ENCODE data around the gene SLC14A1. TPM values are rescaled to one million over a fixed set of nuclear protein-coding genes. Genes with fewer than 3 reads are reported as not detected.

The SLC14A1 gene
- polyA plus RNA-seq, 1 donor from 2014 or later = not detected

- no peaks in the 10 kb centered on the region for H3K9me2 ChIP-seq (ENCODE audit: insufficient read depth, low read length)
- no peaks in the 10 kb centered on the region for H4K20me1 ChIP-seq (ENCODE audit: insufficient read depth)
- no peak overlapping the region for H2AFZ ChIP-seq (ENCODE audit: low read depth, low read length)
- H3K9ac ChIP-seq (ENCODE audit: low read length) = no peak overlapping the region
- no peak overlapping the region for H3K4me2 ChIP-seq (ENCODE audit: low read length)
- no peaks in the 10 kb centered on the region for H3K79me2 ChIP-seq (replicated peaks; ENCODE audit: insufficient read depth, low read length)
- TF ChIP-seq CTCF (IDR thresholded peaks at IDR 0.05; ENCODE audit: poor library complexity, severe bottlenecking) (no peak), SMC3 (conservative IDR thresholded peaks at IDR 0.05; ENCODE audit: poor library complexity) (no peak), TAF1 (IDR thresholded peaks at IDR 0.05; ENCODE audit: low read depth) (no peak), POLR2AphosphoS5 (IDR thresholded peaks at IDR 0.05) (no peak), MXI1 (conservative IDR thresholded peaks at IDR 0.05; ENCODE audit: poor library complexity, severe bottlenecking) (no peak), EP300 (conservative IDR thresholded peaks at IDR 0.05; ENCODE audit: poor library complexity, severe bottlenecking) (no peak), EZH2 (IDR thresholded peaks at IDR 0.05; ENCODE audit: borderline replicate concordance, insufficient read depth, low read length, poor library complexity, severe bottlenecking) (no peak), RAD21 (conservative IDR thresholded peaks at IDR 0.05) (no peak)
- TF ChIP-seq, protein P1, sequence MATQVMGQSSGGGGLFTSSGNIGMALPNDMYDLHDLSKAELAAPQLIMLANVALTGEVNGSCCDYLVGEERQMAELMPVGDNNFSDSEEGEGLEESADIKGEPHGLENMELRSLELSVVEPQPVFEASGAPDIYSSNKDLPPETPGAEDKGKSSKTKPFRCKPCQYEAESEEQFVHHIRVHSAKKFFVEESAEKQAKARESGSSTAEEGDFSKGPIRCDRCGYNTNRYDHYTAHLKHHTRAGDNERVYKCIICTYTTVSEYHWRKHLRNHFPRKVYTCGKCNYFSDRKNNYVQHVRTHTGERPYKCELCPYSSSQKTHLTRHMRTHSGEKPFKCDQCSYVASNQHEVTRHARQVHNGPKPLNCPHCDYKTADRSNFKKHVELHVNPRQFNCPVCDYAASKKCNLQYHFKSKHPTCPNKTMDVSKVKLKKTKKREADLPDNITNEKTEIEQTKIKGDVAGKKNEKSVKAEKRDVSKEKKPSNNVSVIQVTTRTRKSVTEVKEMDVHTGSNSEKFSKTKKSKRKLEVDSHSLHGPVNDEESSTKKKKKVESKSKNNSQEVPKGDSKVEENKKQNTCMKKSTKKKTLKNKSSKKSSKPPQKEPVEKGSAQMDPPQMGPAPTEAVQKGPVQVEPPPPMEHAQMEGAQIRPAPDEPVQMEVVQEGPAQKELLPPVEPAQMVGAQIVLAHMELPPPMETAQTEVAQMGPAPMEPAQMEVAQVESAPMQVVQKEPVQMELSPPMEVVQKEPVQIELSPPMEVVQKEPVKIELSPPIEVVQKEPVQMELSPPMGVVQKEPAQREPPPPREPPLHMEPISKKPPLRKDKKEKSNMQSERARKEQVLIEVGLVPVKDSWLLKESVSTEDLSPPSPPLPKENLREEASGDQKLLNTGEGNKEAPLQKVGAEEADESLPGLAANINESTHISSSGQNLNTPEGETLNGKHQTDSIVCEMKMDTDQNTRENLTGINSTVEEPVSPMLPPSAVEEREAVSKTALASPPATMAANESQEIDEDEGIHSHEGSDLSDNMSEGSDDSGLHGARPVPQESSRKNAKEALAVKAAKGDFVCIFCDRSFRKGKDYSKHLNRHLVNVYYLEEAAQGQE (IDR thresholded peaks at IDR 0.05; ENCODE audit: borderline replicate concordance) = no peak
- H3K4me3 ChIP-seq (ENCODE audit: low read length) = no peak overlapping the region
- H3K36me3 ChIP-seq (ENCODE audit: insufficient read depth, low read length) = no peaks in the 10 kb centered on the region
- H3F3A ChIP-seq (ENCODE audit: insufficient read depth, low read length, poor library complexity, severe bottlenecking) = no peaks in the 10 kb centered on the region
- H3K9me3 ChIP-seq (ENCODE audit: low read length) = no peaks in the 10 kb centered on the region
- H3K27me3 ChIP-seq (ENCODE audit: insufficient read depth, low read depth, low read length) = no peaks in the 10 kb centered on the region
- H3K27ac ChIP-seq (ENCODE audit: low read length) = no peak overlapping the region
Observed at GRCh38 chr18:45726603-45727002, 2.6 kb downstream of the SLC14A1 start.

DNA sequence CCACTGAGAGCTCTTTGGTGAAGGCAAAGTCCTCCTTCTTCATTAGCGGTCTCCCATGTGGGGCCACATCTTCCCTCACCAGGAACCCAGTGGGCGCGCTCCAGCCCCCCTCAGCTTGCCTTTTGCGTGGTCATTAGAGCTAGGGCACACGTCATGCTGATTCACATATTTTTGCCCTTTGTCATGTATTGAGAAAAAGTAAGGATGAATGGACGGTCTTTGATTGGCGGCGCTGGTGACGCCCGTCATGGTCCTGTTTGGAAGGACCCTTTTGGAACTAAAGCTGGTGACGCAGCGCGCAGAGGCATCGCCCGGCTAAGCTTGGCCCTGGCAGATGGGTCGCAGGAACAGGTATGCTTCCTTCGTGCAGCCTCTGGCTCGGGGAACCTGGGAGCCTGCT is 3.1 kb downstream of the SLC14A1 start:
- no peak overlapping the region for H3K27ac ChIP-seq (ENCODE audit: low read length)
- H3K27me3 ChIP-seq (ENCODE audit: insufficient read depth, low read depth, low read length) = no peaks in the 10 kb centered on the region
- no peaks in the 10 kb centered on the region for H3K9me2 ChIP-seq (ENCODE audit: insufficient read depth, low read length)
- TF ChIP-seq SMC3 (conservative IDR thresholded peaks at IDR 0.05; ENCODE audit: poor library complexity) (no peak), TAF1 (IDR thresholded peaks at IDR 0.05; ENCODE audit: low read depth) (no peak), CTCF (IDR thresholded peaks at IDR 0.05; ENCODE audit: poor library complexity, severe bottlenecking) (no peak), RAD21 (conservative IDR thresholded peaks at IDR 0.05) (no peak), MXI1 (conservative IDR thresholded peaks at IDR 0.05; ENCODE audit: poor library complexity, severe bottlenecking) (no peak), EZH2 (IDR thresholded peaks at IDR 0.05; ENCODE audit: borderline replicate concordance, insufficient read depth, low read length, poor library complexity, severe bottlenecking) (no peak), EP300 (conservative IDR thresholded peaks at IDR 0.05; ENCODE audit: poor library complexity, severe bottlenecking) (no peak), POLR2AphosphoS5 (IDR thresholded peaks at IDR 0.05) (no peak)
- TF ChIP-seq, protein P1 (IDR thresholded peaks at IDR 0.05; ENCODE audit: borderline replicate concordance) = no peak
- no peak overlapping the region for H3K4me2 ChIP-seq (ENCODE audit: low read length)
- H3K79me2 ChIP-seq (replicated peaks; ENCODE audit: insufficient read depth, low read length) = no peaks in the 10 kb centered on the region
- H3K9me3 ChIP-seq (ENCODE audit: low read length) = no peaks in the 10 kb centered on the region
- H3K9ac ChIP-seq (ENCODE audit: low read length) = no peak overlapping the region
- no peaks in the 10 kb centered on the region for H4K20me1 ChIP-seq (ENCODE audit: insufficient read depth)
- H3F3A ChIP-seq (ENCODE audit: insufficient read depth, low read length, poor library complexity, severe bottlenecking) = no peaks in the 10 kb centered on the region
- H3K36me3 ChIP-seq (ENCODE audit: insufficient read depth, low read length) = no peaks in the 10 kb centered on the region
- H2AFZ ChIP-seq (ENCODE audit: low read depth, low read length) = no peak overlapping the region
- no peak overlapping the region for H3K4me3 ChIP-seq (ENCODE audit: low read length)

All from neural cell (in vitro differentiated cells).